ENCODE results near the gene HOXA4. TPM values are rescaled to one million over a fixed set of nuclear protein-coding genes. Genes with fewer than 3 reads are reported as not detected.
A peak's percentile ranks its signal among the peaks of the same experiment; 100 is the strongest.

Gene HOXA4
- total RNA-seq, 1 donor from 2014 or later, result 7.1 TPM

GRCh38 chr7:27116962-27117886 is 13.3 kb downstream of the HOXA4 start:
- peak overlapping the region; percentile 89 for H3K27ac ChIP-seq
- DNase-seq, result no peak
- no peak for TF ChIP-seq CTCF (IDR thresholded peaks at IDR 0.05)
- H3K27me3 ChIP-seq, result no peaks in the 10 kb centered on the region
- intact Hi-C loops (cut with DNase I), result no loop called here
- ATAC-seq, result no peak
- peak overlapping the region; percentile 65 for H3K4me3 ChIP-seq
- peaks cover 9% of the 10 kb centered on the region for H3K4me1 ChIP-seq
- H3K9me3 ChIP-seq, result no peaks in the 10 kb centered on the region
- no peaks in the 10 kb centered on the region for H3K36me3 ChIP-seq

GRCh38 chr7:27116031-27116961 is 14.3 kb downstream of the HOXA4 start:
- DNase-seq, result no peak

GRCh38 chr7:27115221-27116026 is 15.1 kb downstream of the HOXA4 start:
- Histone ChIP-seq H3K27me3 (no peaks in the 10 kb centered on the region), H3K4me3 (peak overlapping the region; percentile 65), H3K9me3 (no peaks in the 10 kb centered on the region), H3K4me1 (peaks cover 9% of the 10 kb centered on the region), H3K36me3 (no peaks in the 10 kb centered on the region), H3K27ac (peak overlapping the region; percentile 89)
- no peak for TF ChIP-seq CTCF (IDR thresholded peaks at IDR 0.05)
- DNase-seq (no peak), ATAC-seq (no peak)
- intact Hi-C loops (cut with DNase I), result no loop called here

More at GRCh38 chr7:27116031-27116961, 14.3 kb downstream of the HOXA4 start:
- Histone ChIP-seq H3K4me3 (peak overlapping the region; percentile 65), H3K27me3 (no peaks in the 10 kb centered on the region), H3K27ac (peak overlapping the region; percentile 89), H3K9me3 (no peaks in the 10 kb centered on the region), H3K36me3 (no peaks in the 10 kb centered on the region), H3K4me1 (peaks cover 9% of the 10 kb centered on the region)
- ATAC-seq, result no peak
- intact Hi-C loops (cut with DNase I), result no loop called here
- no peak for TF ChIP-seq CTCF (IDR thresholded peaks at IDR 0.05)

- no peak for TF ChIP-seq CTCF (IDR thresholded peaks at IDR 0.05)
- peak overlapping the region; percentile 89 for H3K27ac ChIP-seq
- DNase-seq, result no peak
- ATAC-seq, result no peak
- H3K4me1 ChIP-seq, result peaks cover 5% of the 10 kb centered on the region
- no peaks in the 10 kb centered on the region for H3K36me3 ChIP-seq
- H3K27me3 ChIP-seq, result no peaks in the 10 kb centered on the region
- H3K9me3 ChIP-seq, result no peaks in the 10 kb centered on the region
- intact Hi-C loops (cut with DNase I), result no loop called here
- peak overlapping the region; percentile 65 for H3K4me3 ChIP-seq
Observed at GRCh38 chr7:27114881-27115220, 15.7 kb downstream of the HOXA4 start.

Measured in upper lobe of right lung (tissue), 1 donor.